ENCODE measurements around the gene TRAK1.

The TRAK1 gene

DNA sequence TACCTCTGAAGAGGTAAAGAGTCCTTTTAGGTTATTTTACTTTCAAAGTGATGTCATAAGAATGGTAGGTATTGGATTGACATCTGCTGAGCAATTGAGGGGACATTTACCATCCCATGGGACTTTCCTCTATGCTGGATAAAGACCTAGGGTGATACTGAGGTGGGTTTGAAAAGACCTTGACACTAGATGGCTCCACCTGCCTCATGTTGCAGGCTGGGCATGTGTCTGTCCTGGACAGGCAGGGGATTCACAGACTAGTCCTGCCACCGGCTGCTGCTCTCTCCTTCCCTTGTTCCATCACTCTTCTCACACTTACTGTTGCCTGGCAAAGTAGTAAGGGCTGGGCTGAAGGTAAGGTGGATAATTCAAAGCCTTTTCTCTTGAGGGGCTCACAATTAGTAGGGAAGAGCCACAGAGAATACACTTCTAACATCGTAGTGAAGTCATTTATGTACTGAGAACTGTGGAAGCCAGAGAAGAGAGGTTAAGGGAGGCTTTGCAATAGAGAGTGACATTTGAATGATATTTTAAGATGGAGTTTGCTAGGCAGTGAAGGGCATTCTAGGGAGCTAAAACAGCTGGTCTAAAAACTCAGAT is 27.7 kb downstream of the TRAK1 start:
- Histone ChIP-seq H3K4me3 (ENCODE audit: low read length, poor library complexity, severe bottlenecking) (no peak overlapping the region), H3K9me3 (ENCODE audit: insufficient read depth, low read depth, low read length) (no peaks in the 10 kb centered on the region), H3F3A (ENCODE audit: low read depth) (no peaks in the 10 kb centered on the region), H3K4me1 (ENCODE audit: insufficient read depth, low read length, poor library complexity, severe bottlenecking) (peaks cover 4% of the 10 kb centered on the region), H3K79me2 (ENCODE audit: insufficient read depth, low read length) (peaks cover 33% of the 10 kb centered on the region; the same call in 1 of the 2 replicates), H4K20me1 (ENCODE audit: insufficient read depth, low read length, poor library complexity, severe bottlenecking) (peaks cover 26% of the 10 kb centered on the region), H3K9me2 (replicated peaks; ENCODE audit: low read depth, low read length) (no peaks in the 10 kb centered on the region), H3K9ac (ENCODE audit: low read depth, low read length, poor library complexity, severe bottlenecking) (no peak overlapping the region), H3K4me2 (ENCODE audit: low read depth, low read length, poor library complexity, severe bottlenecking) (no peak overlapping the region), H3K27me3 (ENCODE audit: insufficient read depth, low read length, poor library complexity, severe bottlenecking) (no peaks in the 10 kb centered on the region), H2AFZ (ENCODE audit: low read length) (no peak overlapping the region), H3K36me3 (ENCODE audit: insufficient read depth, low read length) (no peaks in the 10 kb centered on the region; the same call in 1 of the 2 replicates)
- TF ChIP-seq EZH2phosphoT487 (IDR thresholded peaks at IDR 0.05; ENCODE audit: borderline replicate concordance): no peak
- TF ChIP-seq, protein P1, sequence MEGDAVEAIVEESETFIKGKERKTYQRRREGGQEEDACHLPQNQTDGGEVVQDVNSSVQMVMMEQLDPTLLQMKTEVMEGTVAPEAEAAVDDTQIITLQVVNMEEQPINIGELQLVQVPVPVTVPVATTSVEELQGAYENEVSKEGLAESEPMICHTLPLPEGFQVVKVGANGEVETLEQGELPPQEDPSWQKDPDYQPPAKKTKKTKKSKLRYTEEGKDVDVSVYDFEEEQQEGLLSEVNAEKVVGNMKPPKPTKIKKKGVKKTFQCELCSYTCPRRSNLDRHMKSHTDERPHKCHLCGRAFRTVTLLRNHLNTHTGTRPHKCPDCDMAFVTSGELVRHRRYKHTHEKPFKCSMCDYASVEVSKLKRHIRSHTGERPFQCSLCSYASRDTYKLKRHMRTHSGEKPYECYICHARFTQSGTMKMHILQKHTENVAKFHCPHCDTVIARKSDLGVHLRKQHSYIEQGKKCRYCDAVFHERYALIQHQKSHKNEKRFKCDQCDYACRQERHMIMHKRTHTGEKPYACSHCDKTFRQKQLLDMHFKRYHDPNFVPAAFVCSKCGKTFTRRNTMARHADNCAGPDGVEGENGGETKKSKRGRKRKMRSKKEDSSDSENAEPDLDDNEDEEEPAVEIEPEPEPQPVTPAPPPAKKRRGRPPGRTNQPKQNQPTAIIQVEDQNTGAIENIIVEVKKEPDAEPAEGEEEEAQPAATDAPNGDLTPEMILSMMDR (conservative IDR thresholded peaks at IDR 0.05; ENCODE audit: low read length): peak; percentile 61

DNA sequence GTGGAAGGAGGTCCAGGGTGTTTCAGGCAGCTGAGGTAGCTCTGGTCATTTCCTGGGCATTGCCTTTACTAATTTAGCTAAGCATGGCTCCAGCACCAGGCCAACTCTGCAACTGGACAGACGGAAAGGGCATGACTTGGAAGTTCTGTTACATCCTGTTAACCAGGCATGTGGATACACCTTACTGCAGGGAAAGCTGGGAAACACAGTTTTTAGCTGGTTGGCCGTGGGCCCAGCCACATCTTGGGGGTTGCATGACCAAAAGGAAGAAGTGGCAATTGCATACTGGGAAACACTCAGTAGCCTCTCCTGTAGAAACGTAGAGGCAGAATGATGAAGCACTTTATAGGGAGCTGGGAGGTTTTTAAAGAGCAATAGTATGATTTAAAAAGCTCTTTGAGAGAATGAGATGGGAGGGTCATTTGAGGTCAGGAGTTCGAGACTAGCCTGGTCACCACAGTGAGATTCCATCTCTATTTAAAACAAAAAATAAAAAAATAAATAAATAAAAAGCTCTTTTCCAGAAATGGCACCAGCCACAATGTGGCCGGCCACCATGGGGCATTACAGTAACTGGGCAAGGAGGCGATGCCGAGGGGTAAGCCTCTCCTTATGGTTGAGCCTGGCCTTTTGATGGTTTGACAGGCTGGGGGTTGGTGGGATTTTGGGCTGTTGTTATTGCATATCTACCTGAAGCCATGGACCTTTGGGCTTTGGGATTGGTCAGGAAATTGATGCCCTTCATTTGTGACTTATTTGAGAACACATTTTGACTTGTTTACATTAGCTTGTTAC is 28.6 kb downstream of the TRAK1 start:
- TF ChIP-seq EZH2phosphoT487 (IDR thresholded peaks at IDR 0.05; ENCODE audit: borderline replicate concordance): no peak
- TF ChIP-seq, protein P1 (conservative IDR thresholded peaks at IDR 0.05; ENCODE audit: low read length): no peak

DNA sequence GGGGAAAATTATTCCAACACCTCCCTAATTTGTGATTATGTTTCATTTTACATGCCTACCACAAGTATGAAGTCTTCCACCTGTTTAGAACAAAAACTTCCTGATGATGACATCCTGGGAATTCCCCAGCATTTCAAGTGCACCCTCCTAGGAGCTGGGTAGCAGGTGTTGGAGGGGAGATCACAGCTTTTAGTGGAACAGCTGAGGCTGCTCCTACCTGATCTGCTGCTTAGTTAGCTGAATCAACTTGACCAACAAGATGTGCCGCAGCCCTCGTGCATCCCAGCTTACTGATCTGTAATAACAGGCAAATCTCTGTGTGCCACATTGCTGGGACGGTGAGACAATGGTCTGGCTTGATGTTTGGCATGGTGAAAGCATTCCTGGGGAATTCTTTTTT is 29.7 kb downstream of the TRAK1 start:
- Histone ChIP-seq H2AFZ (ENCODE audit: low read length) (no peak overlapping the region), H3K79me2 (ENCODE audit: insufficient read depth, low read length) (peaks cover 32% of the 10 kb centered on the region; the same call in 1 of the 2 replicates), H3K9ac (ENCODE audit: low read depth, low read length, poor library complexity, severe bottlenecking) (no peak overlapping the region), H3K27me3 (ENCODE audit: insufficient read depth, low read length, poor library complexity, severe bottlenecking) (no peaks in the 10 kb centered on the region), H3K4me3 (ENCODE audit: low read length, poor library complexity, severe bottlenecking) (no peak overlapping the region), H3F3A (ENCODE audit: low read depth) (no peaks in the 10 kb centered on the region), H3K9me2 (replicated peaks; ENCODE audit: low read depth, low read length) (no peaks in the 10 kb centered on the region), H3K9me3 (ENCODE audit: insufficient read depth, low read depth, low read length) (no peaks in the 10 kb centered on the region), H3K4me1 (ENCODE audit: insufficient read depth, low read length, poor library complexity, severe bottlenecking) (peaks cover 4% of the 10 kb centered on the region), H4K20me1 (ENCODE audit: insufficient read depth, low read length, poor library complexity, severe bottlenecking) (peaks cover 32% of the 10 kb centered on the region), H3K4me2 (ENCODE audit: low read depth, low read length, poor library complexity, severe bottlenecking) (no peak overlapping the region), H3K36me3 (ENCODE audit: insufficient read depth, low read length) (peaks cover 13% of the 10 kb centered on the region; the same call in 1 of the 2 replicates)
- TF ChIP-seq EZH2phosphoT487 (IDR thresholded peaks at IDR 0.05; ENCODE audit: borderline replicate concordance): no peak
- TF ChIP-seq, protein P1 (conservative IDR thresholded peaks at IDR 0.05; ENCODE audit: low read length): no peak

More for the DNA sequence above, 28.6 kb downstream of the TRAK1 start:
- peaks cover 3% of the 10 kb centered on the region; the same call in 1 of the 2 replicates for H3K36me3 ChIP-seq (ENCODE audit: insufficient read depth, low read length)
- H3K79me2 ChIP-seq (ENCODE audit: insufficient read depth, low read length): peaks cover 39% of the 10 kb centered on the region; the same call in 1 of the 2 replicates
- peaks cover 27% of the 10 kb centered on the region for H4K20me1 ChIP-seq (ENCODE audit: insufficient read depth, low read length, poor library complexity, severe bottlenecking)
- no peak overlapping the region for H3K4me2 ChIP-seq (ENCODE audit: low read depth, low read length, poor library complexity, severe bottlenecking)
- H2AFZ ChIP-seq (ENCODE audit: low read length): no peak overlapping the region
- H3K9ac ChIP-seq (ENCODE audit: low read depth, low read length, poor library complexity, severe bottlenecking): no peak overlapping the region
- no peaks in the 10 kb centered on the region for H3K9me3 ChIP-seq (ENCODE audit: insufficient read depth, low read depth, low read length)
- no peaks in the 10 kb centered on the region for H3K27me3 ChIP-seq (ENCODE audit: insufficient read depth, low read length, poor library complexity, severe bottlenecking)
- H3K4me3 ChIP-seq (ENCODE audit: low read length, poor library complexity, severe bottlenecking): no peak overlapping the region
- no peaks in the 10 kb centered on the region for H3F3A ChIP-seq (ENCODE audit: low read depth)
- peaks cover 4% of the 10 kb centered on the region for H3K4me1 ChIP-seq (ENCODE audit: insufficient read depth, low read length, poor library complexity, severe bottlenecking)
- H3K9me2 ChIP-seq (replicated peaks; ENCODE audit: low read depth, low read length): no peaks in the 10 kb centered on the region
